Measurements from ENCODE around the gene C9orf153.

Gene C9orf153

GRCh38 chr9:86275962-86276361 is 16.5 kb upstream of the C9orf153 start:
- FAIRE-seq (no peak), DNase-seq (ENCODE audit: insufficient read length, low spot score) (no peak)
- no peak for TF ChIP-seq POLR2A (IDR thresholded peaks at IDR 0.05; ENCODE audit: low read depth, low read length)

GRCh38 chr9:86274821-86275643 is 15.6 kb upstream of the C9orf153 start:
- TF ChIP-seq TAF1 (IDR thresholded peaks at IDR 0.05; ENCODE audit: low read depth, low read length) (no peak), PAX5 (IDR thresholded peaks at IDR 0.05; ENCODE audit: insufficient read depth, low read length, severe bottlenecking) (no peak), POLR2AphosphoS5 (IDR thresholded peaks at IDR 0.05; ENCODE audit: low read depth, low read length) (no peak), POLR2A (IDR thresholded peaks at IDR 0.05; ENCODE audit: low read depth, low read length) (no peak), SPI1 (IDR thresholded peaks at IDR 0.05; ENCODE audit: low read depth, low read length) (no peak), POU2F2 (IDR thresholded peaks at IDR 0.05; ENCODE audit: low read depth, low read length) (no peak)
- FAIRE-seq (no peak), DNase-seq (ENCODE audit: insufficient read length, low spot score) (no peak)

- FAIRE-seq (no peak), DNase-seq (ENCODE audit: insufficient read length, low spot score) (no peak)
- TF ChIP-seq POU2F2 (IDR thresholded peaks at IDR 0.05; ENCODE audit: low read depth, low read length) (no peak), TAF1 (IDR thresholded peaks at IDR 0.05; ENCODE audit: low read depth, low read length) (no peak), SPI1 (IDR thresholded peaks at IDR 0.05; ENCODE audit: low read depth, low read length) (no peak), POLR2AphosphoS5 (IDR thresholded peaks at IDR 0.05; ENCODE audit: low read depth, low read length) (no peak), POLR2A (IDR thresholded peaks at IDR 0.05; ENCODE audit: low read depth, low read length) (no peak), PAX5 (IDR thresholded peaks at IDR 0.05; ENCODE audit: insufficient read depth, low read length, severe bottlenecking) (no peak)
Measured at GRCh38 chr9:86272221-86272620, 12.8 kb upstream of the C9orf153 start.

GRCh38 chr9:86263876-86264275 is 4.4 kb upstream of the C9orf153 start:
- FAIRE-seq (no peak), DNase-seq (ENCODE audit: insufficient read length, low spot score) (no peak)
- no peak for TF ChIP-seq SPI1 (IDR thresholded peaks at IDR 0.05; ENCODE audit: low read depth, low read length)
- no peak for TF ChIP-seq TAF1 (IDR thresholded peaks at IDR 0.05; ENCODE audit: low read depth, low read length)
- no peak for TF ChIP-seq PAX5 (IDR thresholded peaks at IDR 0.05; ENCODE audit: insufficient read depth, low read length, severe bottlenecking)
- no peak for TF ChIP-seq POU2F2 (IDR thresholded peaks at IDR 0.05; ENCODE audit: low read depth, low read length)
- no peak for TF ChIP-seq POLR2A (IDR thresholded peaks at IDR 0.05; ENCODE audit: low read depth, low read length)
- no peak for TF ChIP-seq POLR2AphosphoS5 (IDR thresholded peaks at IDR 0.05; ENCODE audit: low read depth, low read length)

GRCh38 chr9:86262492-86262891 is 3.0 kb upstream of the C9orf153 start:
- no peak for TF ChIP-seq POLR2AphosphoS5 (IDR thresholded peaks at IDR 0.05; ENCODE audit: low read depth, low read length)
- TF ChIP-seq PAX5 (IDR thresholded peaks at IDR 0.05; ENCODE audit: insufficient read depth, low read length, severe bottlenecking) = no peak
- no peak for TF ChIP-seq POU2F2 (IDR thresholded peaks at IDR 0.05; ENCODE audit: low read depth, low read length)
- TF ChIP-seq SPI1 (IDR thresholded peaks at IDR 0.05; ENCODE audit: low read depth, low read length) = no peak
- TF ChIP-seq POLR2A (IDR thresholded peaks at IDR 0.05; ENCODE audit: low read depth, low read length) = no peak
- TF ChIP-seq TAF1 (IDR thresholded peaks at IDR 0.05; ENCODE audit: low read depth, low read length) = no peak
- DNase-seq (ENCODE audit: insufficient read length, low spot score) (no peak), FAIRE-seq (no peak)

- TF ChIP-seq TAF1 (IDR thresholded peaks at IDR 0.05; ENCODE audit: low read depth, low read length) (no peak), PAX5 (IDR thresholded peaks at IDR 0.05; ENCODE audit: insufficient read depth, low read length, severe bottlenecking) (no peak), SPI1 (IDR thresholded peaks at IDR 0.05; ENCODE audit: low read depth, low read length) (no peak), POLR2AphosphoS5 (IDR thresholded peaks at IDR 0.05; ENCODE audit: low read depth, low read length) (no peak)
- FAIRE-seq (no peak), DNase-seq (ENCODE audit: insufficient read length, low spot score) (no peak)
Measured at GRCh38 chr9:86257391-86257790, 2.1 kb downstream of the C9orf153 start.

GRCh38 chr9:86256653-86257052 is 2.8 kb downstream of the C9orf153 start:
- no peak for DNase-seq (ENCODE audit: insufficient read length, low spot score)
- TF ChIP-seq POU2F2 (IDR thresholded peaks at IDR 0.05; ENCODE audit: low read depth, low read length) (no peak), TAF1 (IDR thresholded peaks at IDR 0.05; ENCODE audit: low read depth, low read length) (no peak), SPI1 (IDR thresholded peaks at IDR 0.05; ENCODE audit: low read depth, low read length) (no peak), POLR2AphosphoS5 (IDR thresholded peaks at IDR 0.05; ENCODE audit: low read depth, low read length) (no peak), PAX5 (IDR thresholded peaks at IDR 0.05; ENCODE audit: insufficient read depth, low read length, severe bottlenecking) (no peak), POLR2A (IDR thresholded peaks at IDR 0.05; ENCODE audit: low read depth, low read length) (no peak)
- no peak for FAIRE-seq

- FAIRE-seq = no peak
- DNase-seq (ENCODE audit: insufficient read length, low spot score) = no peak
- TF ChIP-seq POLR2AphosphoS5 (IDR thresholded peaks at IDR 0.05; ENCODE audit: low read depth, low read length) (no peak), PAX5 (IDR thresholded peaks at IDR 0.05; ENCODE audit: insufficient read depth, low read length, severe bottlenecking) (no peak), POLR2A (IDR thresholded peaks at IDR 0.05; ENCODE audit: low read depth, low read length) (no peak), TAF1 (IDR thresholded peaks at IDR 0.05; ENCODE audit: low read depth, low read length) (no peak), POU2F2 (IDR thresholded peaks at IDR 0.05; ENCODE audit: low read depth, low read length) (no peak), SPI1 (IDR thresholded peaks at IDR 0.05; ENCODE audit: low read depth, low read length) (no peak)
Measured at GRCh38 chr9:86253577-86253976, 5.9 kb downstream of the C9orf153 start.

- no peak for TF ChIP-seq TAF1 (IDR thresholded peaks at IDR 0.05; ENCODE audit: low read depth, low read length)
- TF ChIP-seq PAX5 (IDR thresholded peaks at IDR 0.05; ENCODE audit: insufficient read depth, low read length, severe bottlenecking) = no peak
- TF ChIP-seq POLR2AphosphoS5 (IDR thresholded peaks at IDR 0.05; ENCODE audit: low read depth, low read length) = no peak
- TF ChIP-seq POU2F2 (IDR thresholded peaks at IDR 0.05; ENCODE audit: low read depth, low read length) = no peak
- no peak for TF ChIP-seq SPI1 (IDR thresholded peaks at IDR 0.05; ENCODE audit: low read depth, low read length)
- no peak for TF ChIP-seq POLR2A (IDR thresholded peaks at IDR 0.05; ENCODE audit: low read depth, low read length)
- DNase-seq (ENCODE audit: insufficient read length, low spot score) (no peak), FAIRE-seq (no peak)
Measured at GRCh38 chr9:86252870-86253269, 6.6 kb downstream of the C9orf153 start.

GRCh38 chr9:86250123-86250522 is 9.3 kb downstream of the C9orf153 start:
- no peak for FAIRE-seq
- DNase-seq (ENCODE audit: insufficient read length, low spot score) = no peak
- TF ChIP-seq POLR2A (IDR thresholded peaks at IDR 0.05; ENCODE audit: low read depth, low read length) = no peak
- no peak for TF ChIP-seq TAF1 (IDR thresholded peaks at IDR 0.05; ENCODE audit: low read depth, low read length)
- no peak for TF ChIP-seq POLR2AphosphoS5 (IDR thresholded peaks at IDR 0.05; ENCODE audit: low read depth, low read length)
- no peak for TF ChIP-seq SPI1 (IDR thresholded peaks at IDR 0.05; ENCODE audit: low read depth, low read length)
- no peak for TF ChIP-seq PAX5 (IDR thresholded peaks at IDR 0.05; ENCODE audit: insufficient read depth, low read length, severe bottlenecking)
- TF ChIP-seq POU2F2 (IDR thresholded peaks at IDR 0.05; ENCODE audit: low read depth, low read length) = no peak

Measured in GM12891 (cell line).